Measurements from ENCODE around the gene KLHL12.

Gene KLHL12

DNA sequence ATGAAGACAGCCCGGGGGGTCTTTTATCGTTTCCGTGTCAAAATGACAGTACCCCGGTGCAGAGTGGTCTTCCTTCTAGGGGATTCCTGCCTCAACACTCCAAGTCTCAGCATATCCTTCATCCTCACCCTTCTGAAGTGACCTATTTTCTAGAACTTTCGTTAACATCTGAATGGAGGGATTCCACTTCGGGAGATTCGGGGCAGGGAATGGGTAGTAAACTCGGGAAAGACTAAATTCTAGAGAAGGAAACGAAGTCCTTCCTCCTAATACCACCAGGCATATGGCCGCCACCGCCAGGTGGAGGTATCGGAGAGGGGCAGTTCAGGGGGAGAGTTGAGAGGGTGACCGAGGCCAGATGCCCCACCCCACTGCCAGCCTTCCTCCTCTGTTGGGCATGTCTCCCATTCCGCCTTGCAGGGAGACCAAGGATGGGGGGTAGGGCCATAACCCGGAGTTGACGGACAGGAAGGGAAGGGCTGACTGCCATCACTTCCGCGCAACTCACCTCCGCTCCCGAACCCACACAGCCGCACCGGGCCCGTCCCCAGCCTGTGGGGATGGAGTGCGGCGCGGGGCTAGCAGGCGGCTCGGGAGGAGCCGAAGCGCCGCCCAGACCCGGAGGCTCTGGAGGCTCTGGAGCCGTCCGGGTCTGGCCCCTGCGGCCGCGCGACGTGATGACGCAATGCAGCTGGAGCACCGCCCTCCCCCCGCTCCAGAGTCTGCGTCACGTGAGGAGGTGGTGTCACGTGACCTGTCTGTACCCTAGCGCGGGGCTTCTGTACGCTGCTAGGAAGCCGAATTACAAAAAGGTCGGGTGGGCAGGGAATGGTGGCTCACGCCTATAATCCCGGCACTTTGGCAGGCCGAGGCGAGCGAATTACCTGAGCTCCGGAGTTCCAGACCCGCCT is at the start of gene KLHL12:
TSS of gene KLHL12 (minus strand) at position 654 of the 911 bp plus-strand sequence. CDS start 2,072 bp downstream, outside the sequence.
- peak; percentile 96 for DNase-seq

DNA sequence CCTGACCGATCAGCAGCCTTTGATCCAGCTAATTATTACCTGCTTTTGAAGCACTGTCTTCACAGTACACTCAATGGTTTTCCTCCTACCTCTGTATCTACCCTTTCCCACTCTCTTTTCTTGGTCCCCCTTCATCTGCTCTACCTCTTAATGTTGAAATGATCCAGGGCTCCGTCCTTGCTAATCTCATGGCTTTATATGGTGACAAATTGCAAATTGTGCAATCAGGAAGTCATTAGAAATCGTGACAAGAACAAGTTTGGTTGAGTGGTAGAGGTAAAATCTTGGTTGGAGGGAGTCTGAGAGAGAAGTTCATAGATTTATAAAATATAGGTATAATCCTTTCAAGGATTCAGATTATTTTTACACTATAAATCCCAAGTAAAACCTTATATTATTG is 49.6 kb upstream of the KLHL12 start:
- no peak for DNase-seq

GRCh38 chr1:202974856-202975255 is 47.8 kb upstream of the KLHL12 start:
- DNase-seq: no peak

- no peak for DNase-seq
Observed at GRCh38 chr1:202972046-202972445, 45.0 kb upstream of the KLHL12 start.

DNA sequence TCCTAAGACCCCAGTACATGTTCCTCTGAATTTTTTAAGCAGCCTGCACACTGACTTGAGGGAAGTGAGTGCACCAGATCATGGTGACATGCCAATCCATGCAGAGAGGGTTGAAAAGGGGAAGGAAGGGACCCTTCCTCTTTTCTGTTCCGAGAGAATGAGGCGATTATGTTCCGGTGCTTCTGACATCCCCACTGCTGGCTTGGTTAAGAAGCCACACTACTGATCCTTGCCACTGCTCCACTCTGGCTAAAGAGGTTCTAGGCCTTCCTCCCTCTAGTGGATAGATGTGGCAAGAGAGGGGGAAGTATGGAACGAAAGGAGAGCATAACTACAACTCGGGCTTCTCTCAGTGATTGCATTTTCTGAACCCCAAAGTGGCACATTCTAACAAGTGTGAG is 41.9 kb upstream of the KLHL12 start:
- DNase-seq: peak; percentile 3

DNA sequence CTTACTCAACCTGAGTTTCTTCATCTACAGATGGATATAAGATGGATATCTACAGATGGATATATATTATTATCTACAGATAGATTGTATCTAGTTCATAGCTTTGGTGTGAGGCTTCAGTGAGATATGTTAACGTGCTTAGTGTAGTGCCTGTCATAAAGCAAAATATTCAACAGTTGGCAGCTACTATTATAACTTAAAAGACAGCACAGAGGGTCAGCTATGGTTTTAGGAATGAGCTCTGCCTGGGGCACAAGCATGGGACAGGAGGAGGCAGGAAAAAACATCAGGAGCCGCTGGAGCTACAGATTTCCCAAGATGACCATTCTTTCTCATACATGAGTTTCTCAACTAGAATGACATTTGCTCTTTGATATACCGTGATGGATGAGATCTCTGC is 41.3 kb upstream of the KLHL12 start:
- no peak for DNase-seq

DNA sequence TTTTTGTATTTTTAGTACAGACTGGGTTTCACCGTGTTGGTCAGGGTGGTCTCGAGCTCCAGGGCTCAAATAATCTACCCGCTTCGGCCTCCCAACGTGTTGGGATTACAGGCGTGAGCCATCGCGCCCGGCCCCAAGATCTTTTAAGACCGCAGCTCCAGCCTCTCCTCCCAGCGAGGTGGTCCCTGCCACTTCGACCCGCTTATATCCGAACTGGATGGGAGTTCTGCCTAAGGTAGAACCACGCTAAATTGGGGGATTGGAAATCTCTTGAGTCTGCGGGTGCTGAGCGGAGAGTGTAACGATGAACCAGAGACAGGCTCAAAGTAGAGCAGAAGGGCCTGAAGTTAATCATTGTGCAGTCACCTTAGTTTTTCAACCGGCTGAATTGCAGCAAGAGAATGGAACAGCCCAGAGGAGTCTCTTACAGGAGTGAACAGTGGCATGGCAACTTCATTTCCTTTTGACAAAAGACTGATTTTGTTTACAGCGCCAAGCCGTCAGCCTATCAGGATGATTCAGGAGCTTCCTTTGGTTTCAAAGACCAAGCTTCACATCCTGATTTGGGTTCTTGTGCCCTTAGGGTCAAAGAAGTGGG is 40.7 kb upstream of the KLHL12 start:
- no peak for DNase-seq

DNA sequence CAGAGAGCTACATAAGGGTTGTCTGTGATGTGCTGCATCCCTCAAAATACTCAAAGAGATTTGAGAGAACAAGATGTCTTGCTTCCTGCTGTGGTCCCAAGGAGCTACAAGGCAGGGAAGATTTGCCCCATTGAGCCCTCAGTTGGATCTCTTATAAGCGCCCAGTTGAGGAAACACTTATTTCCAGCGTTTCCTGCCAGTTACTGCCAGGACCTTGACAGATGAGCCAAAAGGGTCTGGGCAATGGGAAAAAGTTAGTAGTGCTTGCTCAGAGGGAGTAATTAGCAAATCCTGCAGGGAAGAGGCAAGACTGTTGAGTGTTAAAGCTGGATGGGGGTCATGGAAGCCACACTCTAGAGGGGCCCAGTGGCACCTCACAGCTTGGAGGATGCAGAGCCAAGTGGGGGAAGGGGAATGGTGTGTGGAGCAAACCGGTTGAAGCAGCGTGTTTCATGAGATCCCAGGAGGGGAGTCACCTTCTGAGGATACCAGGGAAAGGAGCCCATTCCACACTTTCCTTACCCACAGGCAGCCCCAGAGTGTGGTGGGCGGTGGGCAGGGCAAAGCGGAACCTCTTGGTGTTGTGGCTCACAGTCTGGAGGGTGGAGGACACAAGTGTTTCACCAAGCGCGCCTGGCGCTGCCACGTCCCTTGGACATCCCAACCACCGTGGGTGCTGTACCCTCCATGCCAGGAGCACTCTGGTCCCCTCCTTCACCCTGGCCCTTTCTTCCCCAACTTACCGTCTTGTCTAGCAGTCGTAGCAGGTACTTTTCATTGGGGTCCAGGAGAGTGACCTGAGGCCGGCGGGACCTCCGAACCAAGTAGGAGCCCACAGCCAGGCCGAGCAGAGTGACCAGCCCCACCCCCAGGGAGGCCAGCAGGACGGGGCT is 39.2 kb upstream of the KLHL12 start:
- no peak for DNase-seq

- DNase-seq: no peak
Observed at GRCh38 chr1:202965422-202965821, 38.4 kb upstream of the KLHL12 start.

DNA sequence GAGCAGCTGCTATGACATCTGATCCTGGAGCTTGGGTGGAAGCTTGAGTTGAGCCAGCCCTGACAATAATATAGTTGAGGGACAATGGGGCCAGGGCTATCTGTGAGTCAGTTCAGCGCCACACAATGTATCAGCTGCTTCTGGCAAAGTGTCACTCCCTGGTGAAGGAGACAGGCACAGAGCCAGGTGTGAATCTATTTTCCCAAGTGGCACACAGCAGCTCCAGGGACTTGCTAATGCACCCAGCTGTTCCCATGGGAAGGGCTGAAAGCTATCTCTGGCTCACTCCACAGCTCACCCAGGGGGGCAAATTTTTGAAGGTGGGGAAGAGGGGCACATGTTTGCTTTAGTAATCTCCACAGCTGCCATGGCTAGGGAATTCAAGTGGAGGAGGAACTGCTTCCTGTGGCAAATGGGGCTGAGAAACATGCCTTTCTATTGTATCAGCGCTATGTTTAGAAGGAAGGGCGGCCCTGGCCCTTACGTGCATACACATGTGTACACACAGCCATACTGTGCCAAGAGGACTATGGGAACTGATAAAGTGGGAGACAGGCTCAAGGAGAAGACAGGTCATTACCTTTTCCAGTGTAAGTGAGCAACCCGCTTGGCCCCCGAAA is 37.9 kb upstream of the KLHL12 start:
- peak; percentile 87 for DNase-seq

DNA sequence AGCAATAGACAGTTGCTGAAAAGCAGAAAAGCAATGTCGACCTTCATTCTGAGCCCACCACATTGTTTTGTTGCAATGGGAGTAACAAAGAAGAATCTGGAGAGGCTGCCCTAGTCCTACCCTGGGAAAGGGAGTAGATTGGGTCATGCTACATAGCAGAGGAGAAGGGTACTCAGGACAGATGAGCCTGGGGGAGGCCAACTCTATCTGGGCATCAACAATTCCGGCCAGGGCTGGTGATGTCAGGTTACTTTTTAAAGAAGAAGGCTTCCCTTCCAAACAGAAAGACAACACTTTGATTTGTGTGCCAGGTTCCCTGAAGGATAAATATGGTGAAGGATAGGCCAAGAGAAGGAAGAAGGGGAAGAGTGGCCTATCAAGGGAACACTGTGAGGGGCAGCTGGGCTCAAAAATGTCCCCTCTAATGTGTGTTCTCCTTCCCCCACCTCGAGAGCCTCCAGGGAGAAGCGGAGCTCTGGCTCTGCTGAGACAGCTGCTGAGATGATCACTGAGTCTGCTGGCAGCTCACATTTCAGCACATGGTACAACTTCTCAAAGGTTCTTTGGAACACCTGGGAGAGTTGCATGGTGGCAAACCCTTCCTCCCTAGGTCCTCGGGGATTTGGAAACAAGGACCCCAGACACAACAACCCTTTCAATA is 34.3 kb upstream of the KLHL12 start:
- DNase-seq: peak; percentile 48

GRCh38 chr1:202959276-202959620 is 32.2 kb upstream of the KLHL12 start:
- DNase-seq: peak; percentile 1

DNA sequence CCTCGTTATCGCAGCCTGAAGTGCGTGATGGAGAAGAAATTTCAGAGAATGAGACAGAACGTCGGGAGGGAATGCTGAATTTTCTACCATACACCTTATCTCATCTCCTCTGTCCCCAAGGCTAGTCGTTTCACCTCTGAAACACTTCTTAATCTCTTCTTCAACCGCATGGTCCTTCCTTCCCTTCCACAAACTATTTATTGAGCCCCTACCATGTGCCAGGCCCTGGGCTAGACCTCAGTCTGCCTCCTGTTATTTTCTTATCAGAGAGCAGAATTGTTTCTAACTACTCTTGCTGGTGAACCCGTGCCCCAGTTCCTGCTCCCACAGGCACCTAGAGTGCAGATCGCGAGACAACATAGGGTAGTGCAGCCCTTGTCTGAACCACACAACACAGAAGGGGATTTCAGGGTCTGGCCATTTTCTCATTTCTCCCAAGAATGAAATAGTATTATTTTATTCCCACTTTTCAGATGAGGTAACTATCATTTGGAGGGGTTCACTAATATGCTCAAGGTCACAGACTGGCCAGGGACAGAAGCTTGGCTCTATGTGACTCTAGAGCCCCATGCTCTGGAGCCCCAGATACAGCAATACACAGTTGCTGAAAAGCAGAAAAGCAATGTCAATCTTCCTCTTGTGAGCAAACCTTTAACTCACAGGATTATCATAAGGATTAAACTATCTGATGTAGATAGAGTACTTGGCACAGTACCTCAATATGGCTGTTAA is 31.7 kb upstream of the KLHL12 start:
- no peak for DNase-seq

DNA sequence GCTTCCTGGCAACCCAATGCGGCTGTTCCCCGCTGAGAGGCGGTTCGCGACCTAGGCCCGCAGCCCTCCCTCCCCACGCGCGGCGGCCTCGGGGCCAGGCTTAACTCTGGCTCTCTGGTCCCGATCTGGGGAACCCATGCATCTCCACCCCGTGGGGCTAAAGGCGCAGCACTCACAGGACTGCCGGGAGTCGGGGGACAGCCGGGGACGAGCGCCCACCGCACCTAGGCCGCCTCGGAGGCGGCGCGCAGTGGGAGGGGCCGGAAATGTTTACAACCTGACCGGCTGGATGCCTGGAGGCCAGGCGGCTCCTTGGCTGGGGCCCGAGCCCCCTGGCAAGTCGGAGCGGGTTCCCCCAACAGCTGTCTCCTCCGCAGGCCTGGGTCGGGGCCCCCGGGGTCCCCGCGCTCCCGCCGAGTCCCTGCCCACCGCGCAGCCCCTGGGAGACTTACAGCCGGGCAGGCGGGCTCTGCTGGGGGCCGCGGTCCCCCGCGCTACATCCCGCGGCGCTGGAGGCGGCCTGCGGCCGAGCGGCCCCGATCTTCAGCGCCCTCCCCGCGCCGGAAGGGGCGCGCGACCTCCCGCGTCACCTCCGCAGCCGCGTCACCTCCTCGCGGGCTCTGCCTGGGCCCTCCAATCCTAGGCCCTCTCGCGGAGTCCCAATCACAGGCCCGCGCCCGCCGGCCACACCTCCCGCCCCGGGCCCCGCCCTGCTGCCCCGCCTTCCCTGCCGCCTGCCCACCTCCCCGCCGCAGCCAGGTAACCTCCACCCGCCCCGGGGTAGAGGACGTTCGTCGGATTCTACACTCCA is 30.9 kb upstream of the KLHL12 start, which contains the start of gene ADIPOR1:
TSS of gene ADIPOR1 (minus strand) at position 580 of the 811 bp plus-strand sequence. CDS start 7,242 bp downstream, outside the sequence.
- DNase-seq: peak; percentile 89

- DNase-seq: no peak
Observed at GRCh38 chr1:202956969-202957368, 29.9 kb upstream of the KLHL12 start.

GRCh38 chr1:202954057-202954745 is 27.2 kb upstream of the KLHL12 start:
- no peak for DNase-seq

DNA sequence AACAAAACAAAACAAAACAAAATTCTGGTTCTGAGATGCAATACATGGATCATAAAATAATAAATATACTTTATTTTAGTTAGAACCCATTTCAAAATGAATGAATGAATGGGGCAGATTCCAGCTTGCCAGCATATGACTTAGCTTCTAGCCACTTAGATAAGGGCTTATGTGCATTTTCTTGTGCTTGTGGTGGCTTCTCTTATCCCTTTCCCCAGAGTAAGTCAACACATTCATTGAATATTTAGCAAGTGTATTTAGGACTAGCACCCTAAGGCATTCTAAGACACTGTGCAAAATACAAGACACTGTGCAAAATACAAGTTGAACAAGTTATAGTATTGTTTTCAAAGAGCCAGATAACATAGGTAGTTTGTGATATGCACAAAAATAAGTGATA is 26.4 kb upstream of the KLHL12 start:
- no peak for DNase-seq

GRCh38 chr1:202952818-202953217 is 25.8 kb upstream of the KLHL12 start:
- no peak for DNase-seq

DNA sequence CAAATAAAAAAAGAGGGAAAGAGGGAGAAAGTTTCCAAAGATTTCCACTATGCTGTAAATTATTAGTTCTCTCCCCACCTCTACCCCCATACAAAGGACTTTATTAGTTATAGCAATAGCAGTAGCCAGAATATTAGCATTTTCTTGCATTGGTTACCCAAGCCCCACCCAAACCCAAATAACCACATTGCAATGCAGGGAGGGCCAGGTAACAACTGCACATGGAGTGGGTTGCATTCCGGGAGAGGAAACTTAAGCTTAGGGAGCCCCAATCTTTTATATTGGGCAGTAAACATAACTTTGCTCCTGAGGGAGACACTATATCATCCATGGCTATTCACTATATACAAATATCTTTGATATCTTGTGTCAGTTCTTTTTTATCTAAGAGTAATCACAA is 25.1 kb upstream of the KLHL12 start:
- DNase-seq: no peak

DNA sequence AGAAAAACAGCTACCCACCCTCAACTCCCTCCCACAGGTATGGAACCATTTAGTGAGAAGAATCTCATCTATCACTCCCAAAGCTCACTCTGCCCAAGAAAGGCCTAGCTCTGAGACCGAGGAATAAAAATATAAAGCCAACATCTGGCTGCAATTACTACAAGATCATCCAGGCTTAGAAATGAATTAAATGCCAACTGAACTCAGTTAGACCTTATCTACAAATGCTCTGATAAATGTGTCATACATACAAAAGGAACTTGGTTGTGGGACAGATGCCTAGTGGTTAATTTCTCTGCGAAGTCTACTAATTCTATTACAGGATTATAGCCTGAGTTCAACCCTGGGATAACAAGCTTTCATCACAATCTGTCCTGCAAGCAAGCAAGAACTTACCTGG is 24.4 kb upstream of the KLHL12 start:
- DNase-seq: no peak
